Measurements from ENCODE around the gene ID3.

GRCh38 chr1:23522244-23522982 is 36.9 kb downstream of the ID3 start:
- TF ChIP-seq POLR2A (IDR thresholded peaks at IDR 0.05) (no peak), CTCF (IDR thresholded peaks at IDR 0.05 in 8 of 11, conservative IDR thresholded peaks at IDR 0.05 in 3 of 11) (no peak)
